Mesenchymal stem cell (in vitro differentiated cells and primary cell): ENCODE measurements around the gene TEX53. TPM values are rescaled to one million over a fixed set of nuclear protein-coding genes. Genes with fewer than 3 reads are reported as not detected.
A peak's percentile ranks its signal among the peaks of the same experiment; 100 is the strongest.

ENCODE experiments used
- DNase-seq: peaks from one replicate; pipeline ENCODE4 v3.0.0-alpha.2; 2013
- H2AFZ ChIP-seq: one replicate; pipeline ENCODE4 v1.6.1; 2013; ENCODE audit warnings: low read depth, mild to moderate bottlenecking, control low read depth, inconsistent platforms, low read length, moderate library complexity
- H2AK5ac ChIP-seq: 2 replicates; pipeline ENCODE4 v1.6.1; 2013; ENCODE audit warnings: low read length, moderate library complexity, mild to moderate bottlenecking, inconsistent platforms; ENCODE audit not compliant: severe bottlenecking
- H2BK120ac ChIP-seq: one replicate; pipeline ENCODE4 v1.6.1; 2013; ENCODE audit warnings: low read depth, mild to moderate bottlenecking, inconsistent platforms, low read length, moderate library complexity
- H2BK12ac ChIP-seq, 2 experiments: one replicate each; pipeline ENCODE4 v1.6.1; 2013; ENCODE audit warnings: inconsistent platforms in 2 of 2, low read length in 2 of 2, mild to moderate bottlenecking in 2 of 2, moderate library complexity in 2 of 2, control low read depth in 1 of 2
- H2BK15ac ChIP-seq: one replicate; pipeline ENCODE4 v1.6.1; 2013; ENCODE audit warnings: mild to moderate bottlenecking, low read depth, inconsistent platforms; ENCODE audit not compliant: poor library complexity, severe bottlenecking
- H2BK5ac ChIP-seq: 2 replicates; pipeline ENCODE4 v1.6.1; 2013; ENCODE audit warnings: low read depth, mild to moderate bottlenecking, low read length, control low read depth, inconsistent platforms; ENCODE audit not compliant: poor library complexity, severe bottlenecking
- H3K14ac ChIP-seq, 2 experiments: one replicate each; pipeline ENCODE4 v1.6.1; 2013; ENCODE audit warnings: inconsistent platforms in 2 of 2, low read length in 2 of 2, control low read depth in 1 of 2, mild to moderate bottlenecking in 1 of 2, moderate library complexity in 1 of 2
- H3K18ac ChIP-seq, 2 experiments: one replicate each; pipeline ENCODE4 v1.6.1; 2013; ENCODE audit warnings: inconsistent platforms in 2 of 2, low read length in 2 of 2, control low read depth in 1 of 2, low read depth in 1 of 2, mild to moderate bottlenecking in 1 of 2
- H3K23ac ChIP-seq, 2 experiments: one replicate each; pipeline ENCODE4 v1.6.1; 2013; ENCODE audit warnings: inconsistent platforms in 2 of 2, low read length in 2 of 2, mild to moderate bottlenecking in 2 of 2, moderate library complexity in 2 of 2, control low read depth in 1 of 2
- H3K27ac ChIP-seq: 2 replicates; pipeline ENCODE4 v1.5.1; 2013; ENCODE audit warnings: mild to moderate bottlenecking, moderate library complexity, low read length, control low read depth, inconsistent platforms; ENCODE audit not compliant: poor library complexity, severe bottlenecking
- H3K27me3 ChIP-seq, 2 experiments: 2 replicates each; pipeline versions ENCODE4 v1.6.1 to v1.7.0; 2013; ENCODE audit warnings: low read length in 2 of 2, mild to moderate bottlenecking in 2 of 2, moderate library complexity in 2 of 2, control low read depth in 1 of 2, inconsistent platforms in 1 of 2; ENCODE audit not compliant: control insufficient read depth in 1 of 2, insufficient read depth in 1 of 2
- H3K36me3 ChIP-seq, 2 experiments: 2 replicates each; pipeline versions ENCODE4 v1.6.1 to v1.7.0; 2013; ENCODE audit warnings: low read length in 2 of 2, control low read depth in 1 of 2, inconsistent platforms in 1 of 2, low read depth in 1 of 2, mild to moderate bottlenecking in 1 of 2; ENCODE audit not compliant: insufficient read depth in 2 of 2, control insufficient read depth in 1 of 2
- H3K4ac ChIP-seq, 2 experiments: one replicate each; pipeline ENCODE4 v1.6.1; 2013; ENCODE audit warnings: inconsistent platforms in 2 of 2, low read length in 2 of 2, mild to moderate bottlenecking in 2 of 2, moderate library complexity in 2 of 2, control low read depth in 1 of 2, low read depth in 1 of 2
- H3K4me1 ChIP-seq: 2 replicates; pipeline ENCODE4 v1.6.1; 2013; ENCODE audit warnings: low read depth, low read length, control low read depth; ENCODE audit not compliant: control insufficient read depth, insufficient read depth
- H3K4me2 ChIP-seq: 2 replicates; pipeline ENCODE4 v1.6.1; 2013; ENCODE audit warnings: low read length, mild to moderate bottlenecking, inconsistent platforms; ENCODE audit not compliant: poor library complexity, severe bottlenecking
- H3K4me3 ChIP-seq, 2 experiments: 2 replicates each; pipeline versions ENCODE4 v1.5.1 to v1.7.0; 2013; ENCODE audit warnings: low read length in 2 of 2, mild to moderate bottlenecking in 2 of 2, control low read depth in 1 of 2, low read depth in 1 of 2; ENCODE audit not compliant: insufficient read depth in 1 of 2
- H3K79me1 ChIP-seq: replicated peaks from 2 replicates; pipeline ENCODE4 v1.6.1; 2013; ENCODE audit warnings: mild to moderate bottlenecking, control low read depth, low read length, inconsistent platforms; ENCODE audit not compliant: poor library complexity, severe bottlenecking
- H3K9ac ChIP-seq: 2 replicates; pipeline ENCODE4 v1.7.0; 2013; ENCODE audit warnings: mild to moderate bottlenecking, low read length, moderate library complexity
- H3K9me3 ChIP-seq: 2 replicates; pipeline ENCODE4 v1.7.0; 2013; ENCODE audit warnings: mild to moderate bottlenecking, low read length; ENCODE audit not compliant: control insufficient read depth
- H4K8ac ChIP-seq: one replicate; pipeline ENCODE4 v1.6.1; 2013; ENCODE audit warnings: inconsistent platforms, mild to moderate bottlenecking, low read length, moderate library complexity
- H4K91ac ChIP-seq: one replicate; pipeline ENCODE4 v1.6.1; 2013; ENCODE audit warnings: mild to moderate bottlenecking, low read length, inconsistent platforms
- WGBS: methylation state at CpG from one replicate; pipeline ENCODE4 v1.1.7; 2013; ENCODE audit warnings: mixed read lengths; 5-methylcytosine and 5-hydroxymethylcytosine counted together
- polyA plus RNA-seq, 2 experiments: library from polyadenylated mRNA; stranded (reverse); fragments of 200-250 nt; gene quantifications; one replicate each; pipeline ENCODE4 v1.2.3, GENCODE V29; 2013

Gene TEX53
- not detected for polyA plus RNA-seq (2013, experiment 1 of 2)
- polyA plus RNA-seq (2013, experiment 2 of 2), result not detected

- H4K8ac ChIP-seq, result peak within 1 kb of the TSS; percentile 9
- no peak within 1 kb of the TSS for H3K18ac ChIP-seq
- no peak within 1 kb of the TSS for H2AK5ac ChIP-seq
- no peak within 1 kb of the TSS for H3K4ac ChIP-seq
- H3K36me3 ChIP-seq, result no peaks in the 10 kb centered on the region
- H2BK120ac ChIP-seq, result no peak within 1 kb of the TSS
- H3K4me1 ChIP-seq, result peaks cover 17% of the 10 kb centered on the region
- no peak within 1 kb of the TSS for H3K14ac ChIP-seq
- DNase-seq, result no peak
- H3K9ac ChIP-seq, result no peak within 1 kb of the TSS
- no peaks in the 10 kb centered on the region for H3K79me1 ChIP-seq
- peaks cover 9 to 21% of the 10 kb centered on the region in 2 experiments for H3K27me3 ChIP-seq
- H3K23ac ChIP-seq, result no peak within 1 kb of the TSS
- WGBS, result 96% methylated on average over 6 of the region's 6 CpGs
- H4K91ac ChIP-seq, result no peak within 1 kb of the TSS
- H3K9me3 ChIP-seq, result no peaks in the 10 kb centered on the region
- no peak within 1 kb of the TSS for H2AFZ ChIP-seq
- no peak within 1 kb of the TSS for H2BK12ac ChIP-seq
- H2BK15ac ChIP-seq, result no peak within 1 kb of the TSS
- no peak within 1 kb of the TSS for H3K27ac ChIP-seq
- H3K4me3 ChIP-seq, result no peak within 1 kb of the TSS
- no peak within 1 kb of the TSS for H2BK5ac ChIP-seq
- no peak within 1 kb of the TSS for H3K4me2 ChIP-seq
Observed at GRCh38 chr9:114657705-114658104, at the start of gene TEX53. Gene TEX53 (minus strand): TSS chr9:114657805. CDS start chr9:114657774, 31 bp downstream.

- H3K9ac ChIP-seq, result no peak overlapping the region
- no peaks in the 10 kb centered on the region for H3K4me1 ChIP-seq
- no peak overlapping the region for H3K4me3 ChIP-seq
- no peak for DNase-seq
- no peak overlapping the region for H3K27ac ChIP-seq
- H2AFZ ChIP-seq, result no peak overlapping the region
- 94% methylated on average over 2 of the region's 2 CpGs for WGBS
- no peak overlapping the region for H2BK12ac ChIP-seq
- H4K91ac ChIP-seq, result no peak overlapping the region
- no peaks in the 10 kb centered on the region for H3K36me3 ChIP-seq
- H3K27me3 ChIP-seq, result peaks cover 5 to 19% of the 10 kb centered on the region in 2 experiments
- H2BK15ac ChIP-seq, result no peak overlapping the region
- H3K4ac ChIP-seq, result no peak overlapping the region
- H3K4me2 ChIP-seq, result no peak overlapping the region
- no peak overlapping the region for H2AK5ac ChIP-seq
- no peak overlapping the region for H3K14ac ChIP-seq
- H3K9me3 ChIP-seq, result no peaks in the 10 kb centered on the region
- H3K79me1 ChIP-seq, result no peaks in the 10 kb centered on the region
- H2BK120ac ChIP-seq, result no peak overlapping the region
- H4K8ac ChIP-seq, result no peak overlapping the region
- H3K23ac ChIP-seq, result no peak overlapping the region
- H2BK5ac ChIP-seq, result no peak overlapping the region
- H3K18ac ChIP-seq, result no peak overlapping the region
Observed at GRCh38 chr9:114706711-114707110, 49.1 kb upstream of the TEX53 start.

- Histone ChIP-seq H3K4me1 (no peaks in the 10 kb centered on the region), H2BK5ac (no peak overlapping the region), H3K27ac (no peak overlapping the region), H3K9me3 (no peaks in the 10 kb centered on the region), H3K9ac (no peak overlapping the region), H4K91ac (no peak overlapping the region), H2AFZ (no peak overlapping the region), H3K4me2 (no peak overlapping the region), H2AK5ac (no peak overlapping the region), H3K23ac (no peak overlapping the region), H3K27me3 (no peaks in the 10 kb centered on the region), H4K8ac (no peak overlapping the region), H3K14ac (no peak overlapping the region), H3K18ac (no peak overlapping the region), H2BK12ac (no peak overlapping the region), H3K4ac (no peak overlapping the region), H3K36me3 (no peaks in the 10 kb centered on the region), H2BK15ac (no peak overlapping the region), H2BK120ac (no peak overlapping the region), H3K4me3 (no peak overlapping the region), H3K79me1 (no peaks in the 10 kb centered on the region)
- no peak for DNase-seq
Observed at GRCh38 chr9:114701988-114702387, 44.4 kb upstream of the TEX53 start.

DNA sequence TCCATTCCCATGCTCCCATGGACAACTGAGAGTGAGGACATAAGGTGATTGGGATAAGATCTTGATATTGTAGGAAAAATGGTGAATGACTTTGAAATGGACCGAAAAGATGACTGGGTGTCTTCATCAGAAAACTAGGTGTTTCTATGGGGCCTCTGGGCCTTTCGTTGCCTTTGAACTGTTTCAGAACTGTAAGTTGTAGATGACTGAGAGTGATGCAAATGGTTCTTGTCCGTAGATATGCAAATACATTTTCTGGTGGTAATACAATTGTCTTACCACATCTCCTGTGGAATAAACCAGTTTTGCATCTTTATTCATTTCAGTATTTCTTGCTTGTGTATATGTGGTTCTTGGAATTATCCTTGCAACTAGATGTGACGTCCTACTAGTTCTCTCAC is 40.3 kb upstream of the TEX53 start:
- Histone ChIP-seq H3K27ac (no peak overlapping the region), H3K27me3 (no peaks in the 10 kb centered on the region), H2BK12ac (no peak overlapping the region), H3K18ac (no peak overlapping the region), H2BK5ac (no peak overlapping the region), H4K91ac (no peak overlapping the region), H3K9ac (no peak overlapping the region), H3K23ac (no peak overlapping the region), H3K4me2 (no peak overlapping the region), H3K14ac (no peak overlapping the region), H2BK15ac (no peak overlapping the region), H2AK5ac (no peak overlapping the region), H3K79me1 (no peaks in the 10 kb centered on the region), H2BK120ac (no peak overlapping the region), H3K4ac (no peak overlapping the region), H4K8ac (no peak overlapping the region), H3K9me3 (no peaks in the 10 kb centered on the region), H2AFZ (no peak overlapping the region), H3K36me3 (no peaks in the 10 kb centered on the region), H3K4me3 (no peak overlapping the region), H3K4me1 (peaks cover 4% of the 10 kb centered on the region)
- WGBS, result 98% methylated on average over 4 of the region's 4 CpGs
- DNase-seq, result no peak
